ENCODE results near the gene ANKRD24. TPM values are rescaled to one million over a fixed set of nuclear protein-coding genes. Genes with fewer than 3 reads are reported as not detected.

ANKRD24 gene
- total RNA-seq, 1 experiment from 2014 or later = 0.39 TPM

DNA sequence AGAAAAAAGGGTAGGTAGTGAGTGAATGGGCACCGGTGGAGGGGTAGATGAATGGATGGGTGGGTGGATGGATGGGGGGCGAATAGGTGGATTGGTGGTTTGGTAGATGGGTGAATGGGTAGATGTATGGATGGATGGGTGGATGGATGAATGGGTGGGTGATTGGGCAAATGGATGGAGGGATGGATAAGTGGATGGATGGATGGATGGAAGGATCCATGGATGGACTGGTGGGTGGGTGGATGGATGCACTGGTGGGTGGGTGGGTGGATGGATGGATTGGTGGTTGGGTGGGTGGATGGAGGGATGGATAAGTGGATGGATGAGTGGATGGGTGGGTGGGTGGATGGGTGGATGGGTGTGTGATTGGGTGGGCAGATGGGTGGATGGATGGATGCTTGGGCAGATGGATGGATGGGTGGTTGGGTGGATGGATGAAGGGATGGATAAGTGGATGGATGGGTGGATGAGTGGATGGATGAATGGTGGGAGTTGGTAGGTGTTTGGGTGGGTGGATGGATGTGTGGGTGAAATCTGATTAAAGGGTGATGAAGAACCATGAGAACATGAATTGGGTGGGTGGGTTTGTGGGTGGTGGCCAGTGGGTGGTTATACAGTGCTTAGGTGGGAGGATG lies 2.3 kb downstream of the ANKRD24 start:
- no peaks in the 10 kb centered on the region for H3K9me3 Mint-ChIP-seq (ENCODE audit: unreplicated experiment)
- no peaks in the 10 kb centered on the region for H3K27me3 ChIP-seq (replicated peaks; ENCODE audit: control insufficient read depth, insufficient read depth, low read length)
- BruUV-seq (replicated peaks) = no TSS peak
- H3K4me1 ChIP-seq = 0 out of 2 replicates have a peak, but pooled peaks cover 11% of the 10 kb centered on the region
- TF ChIP-seq, protein P1, sequence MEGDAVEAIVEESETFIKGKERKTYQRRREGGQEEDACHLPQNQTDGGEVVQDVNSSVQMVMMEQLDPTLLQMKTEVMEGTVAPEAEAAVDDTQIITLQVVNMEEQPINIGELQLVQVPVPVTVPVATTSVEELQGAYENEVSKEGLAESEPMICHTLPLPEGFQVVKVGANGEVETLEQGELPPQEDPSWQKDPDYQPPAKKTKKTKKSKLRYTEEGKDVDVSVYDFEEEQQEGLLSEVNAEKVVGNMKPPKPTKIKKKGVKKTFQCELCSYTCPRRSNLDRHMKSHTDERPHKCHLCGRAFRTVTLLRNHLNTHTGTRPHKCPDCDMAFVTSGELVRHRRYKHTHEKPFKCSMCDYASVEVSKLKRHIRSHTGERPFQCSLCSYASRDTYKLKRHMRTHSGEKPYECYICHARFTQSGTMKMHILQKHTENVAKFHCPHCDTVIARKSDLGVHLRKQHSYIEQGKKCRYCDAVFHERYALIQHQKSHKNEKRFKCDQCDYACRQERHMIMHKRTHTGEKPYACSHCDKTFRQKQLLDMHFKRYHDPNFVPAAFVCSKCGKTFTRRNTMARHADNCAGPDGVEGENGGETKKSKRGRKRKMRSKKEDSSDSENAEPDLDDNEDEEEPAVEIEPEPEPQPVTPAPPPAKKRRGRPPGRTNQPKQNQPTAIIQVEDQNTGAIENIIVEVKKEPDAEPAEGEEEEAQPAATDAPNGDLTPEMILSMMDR (IDR thresholded peaks at IDR 0.05; ENCODE audit: insufficient read depth in 1 of 2, low read depth in 1 of 2, low read length in 1 of 2, severe bottlenecking in 1 of 2, unreplicated experiment in 1 of 2) = no peak
- no peak overlapping the region for H3K27ac Mint-ChIP-seq (ENCODE audit: unreplicated experiment)
- H3K4me3 ChIP-seq (ENCODE audit: low read depth, low read length) = no peak overlapping the region
- H3K4me1 Mint-ChIP-seq (ENCODE audit: low read depth, unreplicated experiment) = no peaks in the 10 kb centered on the region
- H3K9me3 ChIP-seq = no peaks in the 10 kb centered on the region
- POLR2A ChIA-PET = no interaction called here
- H3K27me3 Mint-ChIP-seq (ENCODE audit: insufficient read depth, unreplicated experiment) = no peaks in the 10 kb centered on the region
- peaks cover 8% of the 10 kb centered on the region for H3K36me3 Mint-ChIP-seq (ENCODE audit: insufficient read depth, unreplicated experiment)
- intact Hi-C loops (cut with micrococcal nuclease; ENCODE audit: unreplicated experiment) = no loop called here
- CTCF ChIA-PET = no interaction called here
- no peak for DNase-seq
- peak overlapping the region; percentile 57 for H3K4me3 Mint-ChIP-seq (ENCODE audit: unreplicated experiment)
- H3K36me3 ChIP-seq (ENCODE audit: control insufficient read depth, insufficient read depth, low read length) = peaks cover 2% of the 10 kb centered on the region; the same call in 1 of the 2 replicates

DNA sequence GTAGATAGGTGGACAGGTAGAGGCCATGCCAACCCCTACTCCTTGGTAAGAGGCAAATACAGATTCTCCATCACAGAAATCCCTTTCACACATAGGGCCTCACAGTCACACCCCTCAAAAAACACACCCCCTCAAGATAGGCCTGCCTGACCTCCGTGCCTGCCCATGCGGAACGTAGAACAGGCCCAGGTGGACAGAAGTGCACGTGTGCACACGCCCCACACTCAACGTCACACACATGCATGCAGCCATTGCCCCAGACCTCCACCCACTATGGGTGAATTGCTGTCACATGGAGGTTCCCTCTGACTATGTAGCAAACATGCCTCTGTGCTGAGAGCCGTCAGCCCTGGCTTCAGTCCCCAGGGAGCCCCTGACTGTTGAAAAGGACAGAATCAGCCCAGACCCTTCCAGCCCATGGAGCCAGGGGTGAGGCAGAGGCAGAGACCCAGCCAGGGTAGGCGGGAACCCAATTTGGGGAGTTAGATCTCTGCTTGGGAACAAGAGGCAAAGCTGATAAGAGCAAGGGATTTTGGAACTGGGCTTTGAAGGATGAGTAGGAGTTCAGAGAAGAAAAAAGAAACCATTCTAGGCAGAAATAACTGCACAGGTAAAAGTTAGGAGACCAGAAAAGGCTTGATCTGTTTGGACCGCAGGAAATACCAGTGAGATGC lies 3.1 kb downstream of the ANKRD24 start:
- ChIA-PET CTCF (no interaction called here), POLR2A (no interaction called here)
- H3K9me3 Mint-ChIP-seq (ENCODE audit: unreplicated experiment) = no peaks in the 10 kb centered on the region
- no peak overlapping the region for H3K27ac Mint-ChIP-seq (ENCODE audit: unreplicated experiment)
- peaks cover 8% of the 10 kb centered on the region for H3K36me3 Mint-ChIP-seq (ENCODE audit: insufficient read depth, unreplicated experiment)
- Histone ChIP-seq H3K4me1 (0 out of 2 replicates have a peak, but pooled peaks cover 8% of the 10 kb centered on the region), H3K4me3 (ENCODE audit: low read depth, low read length) (no peak overlapping the region), H3K9me3 (no peaks in the 10 kb centered on the region), H3K27me3 (replicated peaks; ENCODE audit: control insufficient read depth, insufficient read depth, low read length) (no peaks in the 10 kb centered on the region), H3K36me3 (ENCODE audit: control insufficient read depth, insufficient read depth, low read length) (peaks cover under 1% of the 10 kb centered on the region; the same call in 1 of the 2 replicates)
- H3K27me3 Mint-ChIP-seq (ENCODE audit: insufficient read depth, unreplicated experiment) = no peaks in the 10 kb centered on the region
- H3K4me3 Mint-ChIP-seq (ENCODE audit: unreplicated experiment) = no peak overlapping the region
- BruUV-seq (replicated peaks) = no TSS peak
- DNase-seq = no peak
- no peaks in the 10 kb centered on the region for H3K4me1 Mint-ChIP-seq (ENCODE audit: low read depth, unreplicated experiment)
- TF ChIP-seq, protein P1 (IDR thresholded peaks at IDR 0.05; ENCODE audit: insufficient read depth in 1 of 2, low read depth in 1 of 2, low read length in 1 of 2, severe bottlenecking in 1 of 2, unreplicated experiment in 1 of 2) = no peak
- intact Hi-C loops (cut with micrococcal nuclease; ENCODE audit: unreplicated experiment) = no loop called here

DNA sequence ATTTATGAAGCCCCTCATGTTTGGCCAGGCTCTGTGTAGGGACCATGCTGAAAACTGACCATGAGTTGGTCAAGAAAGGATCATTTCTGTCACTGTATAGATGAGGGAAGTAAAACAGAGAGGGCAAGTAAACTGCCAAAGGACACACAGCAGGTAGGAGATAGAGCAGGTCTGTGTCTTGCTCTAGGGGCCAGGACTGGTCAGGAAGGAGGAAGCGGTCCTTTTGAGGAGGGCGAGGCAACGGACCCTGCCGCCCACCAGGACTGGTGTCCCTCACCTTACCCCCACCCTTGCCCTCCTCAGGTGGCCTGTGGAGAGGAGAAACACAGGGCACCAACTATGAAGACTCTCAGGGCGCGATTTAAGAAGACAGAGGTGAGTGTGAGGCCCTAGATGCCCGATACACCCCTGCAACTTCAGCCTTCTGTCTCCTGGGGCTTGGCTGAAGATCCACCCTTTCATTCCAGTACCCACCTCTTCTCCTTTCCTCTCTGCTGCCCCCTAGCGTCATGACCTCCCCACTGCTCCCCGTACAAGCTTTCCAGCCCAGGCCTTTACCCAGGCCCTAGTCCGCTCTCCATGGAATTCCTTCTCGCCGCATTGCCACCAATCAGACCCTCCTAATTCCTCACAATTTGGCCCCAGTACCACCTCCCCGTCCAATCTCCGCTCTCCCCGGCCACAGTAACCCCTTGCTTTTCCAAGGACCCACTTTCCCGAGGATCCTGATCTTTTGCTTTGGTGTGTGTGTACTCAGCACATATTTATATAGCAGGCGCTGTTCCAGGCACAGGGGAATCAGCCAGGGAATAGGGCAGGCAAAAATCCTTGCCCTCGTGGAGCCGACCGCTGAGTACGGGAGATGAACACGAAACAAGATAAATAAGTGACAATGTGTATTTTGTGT lies 3.9 kb downstream of the ANKRD24 start:
- Mint-ChIP-seq H3K4me3 (ENCODE audit: unreplicated experiment) (no peak overlapping the region), H3K4me1 (ENCODE audit: low read depth, unreplicated experiment) (no peaks in the 10 kb centered on the region), H3K9me3 (ENCODE audit: unreplicated experiment) (no peaks in the 10 kb centered on the region), H3K36me3 (ENCODE audit: insufficient read depth, unreplicated experiment) (peaks cover 8% of the 10 kb centered on the region), H3K27me3 (ENCODE audit: insufficient read depth, unreplicated experiment) (no peaks in the 10 kb centered on the region), H3K27ac (ENCODE audit: unreplicated experiment) (no peak overlapping the region)
- Histone ChIP-seq H3K27me3 (replicated peaks; ENCODE audit: control insufficient read depth, insufficient read depth, low read length) (no peaks in the 10 kb centered on the region), H3K4me1 (0 out of 2 replicates have a peak, but pooled peaks cover 3% of the 10 kb centered on the region), H3K36me3 (ENCODE audit: control insufficient read depth, insufficient read depth, low read length) (no peaks in the 10 kb centered on the region), H3K9me3 (no peaks in the 10 kb centered on the region), H3K4me3 (ENCODE audit: low read depth, low read length) (no peak overlapping the region)
- DNase-seq = peak; percentile 82 to 85
- no TSS peak for BruUV-seq (replicated peaks)
- TF ChIP-seq, protein P1 (IDR thresholded peaks at IDR 0.05; ENCODE audit: insufficient read depth in 1 of 2, low read depth in 1 of 2, low read length in 1 of 2, severe bottlenecking in 1 of 2, unreplicated experiment in 1 of 2) = peak; percentile 72 to 87
- CTCF ChIA-PET = interaction anchor here (0.7 to 1.1 kb wide), 5 partner anchors 46 to 270 kb away, joined by 3 to 7 read pairs (median 5); no protein-coding TSS in a partner anchor
- intact Hi-C loops (cut with micrococcal nuclease; ENCODE audit: unreplicated experiment) = no loop called here
- POLR2A ChIA-PET = interaction anchor here (0.5 kb wide), 1 partner anchor 199 kb away, joined by 4 read pairs; no protein-coding TSS in a partner anchor

All from Caco-2 (cell line).